NCI-H446 treated with DMSO at 0.1 percent for 48 hours (cell line): ENCODE data around the gene TAS2R39.

Source experiments
- DNase-seq: peaks from one replicate; lab custom pipeline; 2025; lab: John Stamatoyannopoulos, UW

Gene TAS2R39

DNA sequence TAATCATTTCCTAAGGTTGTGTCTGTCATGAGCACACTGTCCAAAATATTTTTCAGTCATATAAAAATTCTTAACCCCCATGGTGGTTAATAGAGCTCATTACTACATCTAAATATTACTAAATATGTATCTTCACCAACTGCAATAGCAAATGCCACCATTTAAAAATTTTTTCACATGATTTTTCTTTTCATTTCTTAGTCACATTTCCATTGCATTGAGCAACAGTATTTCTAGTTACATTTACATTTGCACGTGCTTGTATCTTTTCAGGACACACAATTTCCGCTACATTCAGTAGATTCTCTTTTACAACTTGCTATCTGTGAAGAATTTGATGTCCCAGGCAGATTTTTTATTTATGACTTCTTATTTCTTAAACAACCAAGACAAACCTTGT, 33.5 kb downstream of the TAS2R39 start:
- no peak for DNase-seq

DNA sequence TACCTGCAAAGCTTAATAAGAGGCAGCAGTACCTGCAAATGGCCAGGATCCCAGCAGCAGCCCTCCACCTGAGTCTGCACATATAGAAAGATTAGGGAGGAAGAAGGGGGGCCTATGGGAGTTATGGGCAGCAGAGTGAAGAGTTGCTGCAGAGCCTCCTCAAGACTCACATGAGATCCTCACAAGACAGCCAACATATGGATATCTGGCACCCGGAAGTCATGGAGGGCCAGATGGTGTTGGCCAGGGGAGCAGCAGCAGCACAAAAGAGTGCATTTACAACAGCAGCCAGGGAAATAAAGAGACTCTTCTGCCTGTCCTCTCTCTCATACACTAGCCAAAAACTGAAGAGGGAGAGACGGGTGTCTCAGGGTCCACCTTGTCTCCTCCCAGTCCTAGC, 34.6 kb downstream of the TAS2R39 start:
- peak; percentile 58 for DNase-seq

DNA sequence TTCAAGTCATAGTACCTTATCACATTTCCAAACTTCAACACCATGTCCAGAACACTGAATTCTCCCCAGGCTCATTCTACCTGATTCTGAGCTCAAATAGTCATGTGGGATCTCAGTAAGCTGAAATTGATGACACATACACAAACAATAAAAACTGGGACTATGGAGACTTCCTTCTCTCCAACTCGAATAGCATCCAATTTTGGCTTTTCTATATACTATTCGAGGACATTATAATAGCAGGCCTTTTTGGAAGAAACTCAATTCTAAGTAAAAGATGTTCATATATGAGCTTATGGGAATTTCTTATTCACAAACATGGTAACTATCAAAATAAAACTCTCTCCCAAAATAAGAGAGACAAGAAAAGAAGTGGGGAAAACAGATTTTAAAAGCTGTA, 38.1 kb downstream of the TAS2R39 start:
- DNase-seq: no peak

DNA sequence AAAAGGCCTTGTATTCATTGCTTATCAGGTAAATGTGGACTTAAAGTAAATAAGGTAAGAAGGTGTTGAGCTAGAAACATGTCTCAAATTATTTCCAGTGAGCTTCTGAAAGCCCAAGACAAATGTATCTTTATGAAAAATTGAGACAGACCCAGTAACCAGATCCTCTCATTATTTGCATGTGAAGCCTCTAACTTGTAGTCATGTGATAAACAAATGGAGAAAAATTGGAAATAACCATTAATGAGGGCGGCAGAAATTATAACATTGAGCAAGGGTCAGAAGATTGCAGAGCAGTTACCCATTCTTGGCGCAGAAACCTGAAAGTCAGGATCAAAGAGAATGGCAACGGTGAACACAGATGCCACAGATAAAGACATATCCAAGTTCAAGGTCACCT, 38.5 kb downstream of the TAS2R39 start, which contains the start of gene TAS2R40:
TSS of gene TAS2R40 (plus strand) at position 301 of the 400 bp plus-strand sequence. CDS start at position 343, 42 bp downstream.
- no peak for DNase-seq

DNA sequence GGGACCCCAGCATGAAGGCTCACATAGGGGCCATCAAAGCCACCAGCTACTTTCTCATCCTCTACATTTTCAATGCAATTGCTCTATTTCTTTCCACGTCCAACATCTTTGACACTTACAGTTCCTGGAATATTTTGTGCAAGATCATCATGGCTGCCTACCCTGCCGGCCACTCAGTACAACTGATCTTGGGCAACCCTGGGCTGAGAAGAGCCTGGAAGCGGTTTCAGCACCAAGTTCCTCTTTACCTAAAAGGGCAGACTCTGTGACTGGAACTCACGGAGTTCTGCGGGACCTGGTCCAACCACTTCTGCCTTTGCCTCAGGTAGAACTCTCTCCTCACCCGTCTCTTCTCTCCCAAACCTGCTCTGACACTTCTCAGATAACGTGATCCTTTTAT, 39.6 kb downstream of the TAS2R39 start:
- DNase-seq: no peak

DNA sequence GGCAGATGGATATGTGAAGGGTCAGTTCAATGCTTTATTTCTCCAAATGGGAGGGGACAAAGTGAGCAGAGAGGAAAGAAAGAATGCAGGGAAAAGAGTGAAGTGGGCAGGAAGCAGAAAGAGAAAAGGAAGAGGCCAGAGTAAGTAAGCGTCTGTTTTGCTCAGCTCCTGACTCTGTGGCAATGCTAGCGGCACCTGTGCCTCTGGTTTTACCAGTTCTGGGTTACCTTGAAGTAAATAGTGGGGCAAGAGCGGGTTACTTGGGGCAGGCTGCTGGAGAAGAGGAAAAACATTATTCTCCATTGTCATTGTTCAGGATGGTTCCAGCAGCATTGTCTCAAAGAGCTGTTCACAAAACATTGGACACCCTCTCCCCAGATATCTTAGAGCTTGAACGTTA, 40.6 kb downstream of the TAS2R39 start:
- DNase-seq: no peak

DNA sequence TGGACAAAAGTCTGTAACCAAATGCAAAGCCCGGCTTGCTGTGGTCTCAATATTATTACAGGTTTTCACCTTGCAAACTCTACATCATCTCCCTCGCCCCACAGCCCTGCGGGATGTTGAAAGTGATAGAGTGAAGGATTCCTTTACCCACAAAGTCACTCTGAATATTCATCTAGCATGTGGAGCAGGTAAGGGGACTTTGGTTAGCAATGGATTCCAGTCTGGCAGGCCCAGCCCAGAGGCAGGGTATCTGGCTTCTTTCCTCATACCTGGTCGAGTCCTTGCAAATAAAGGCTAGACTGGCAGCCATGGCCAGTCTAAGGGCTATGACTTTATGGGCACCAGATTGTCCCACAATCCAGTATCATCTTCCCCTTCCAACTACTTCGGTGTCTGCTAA, 41.8 kb downstream of the TAS2R39 start:
- DNase-seq: no peak

DNA sequence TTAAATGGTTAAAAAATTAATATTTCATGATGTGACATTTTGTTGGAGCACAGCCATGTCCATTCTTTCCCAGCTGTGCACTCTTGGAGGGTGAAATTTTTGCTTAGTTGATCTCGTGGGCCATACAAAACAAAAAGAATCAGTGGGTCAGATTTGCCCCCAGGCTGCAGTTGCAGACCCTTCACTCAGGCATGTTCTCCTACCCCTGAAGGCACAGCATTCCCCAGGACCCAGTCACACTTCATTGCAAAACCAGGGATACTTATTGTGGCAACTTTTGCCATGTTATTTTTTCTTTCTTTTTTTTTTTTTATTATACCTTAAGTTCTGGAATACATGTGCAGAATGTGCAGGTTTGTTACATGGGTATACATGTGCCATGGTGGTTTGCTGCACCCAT, 44.6 kb downstream of the TAS2R39 start:
- no peak for DNase-seq

DNA sequence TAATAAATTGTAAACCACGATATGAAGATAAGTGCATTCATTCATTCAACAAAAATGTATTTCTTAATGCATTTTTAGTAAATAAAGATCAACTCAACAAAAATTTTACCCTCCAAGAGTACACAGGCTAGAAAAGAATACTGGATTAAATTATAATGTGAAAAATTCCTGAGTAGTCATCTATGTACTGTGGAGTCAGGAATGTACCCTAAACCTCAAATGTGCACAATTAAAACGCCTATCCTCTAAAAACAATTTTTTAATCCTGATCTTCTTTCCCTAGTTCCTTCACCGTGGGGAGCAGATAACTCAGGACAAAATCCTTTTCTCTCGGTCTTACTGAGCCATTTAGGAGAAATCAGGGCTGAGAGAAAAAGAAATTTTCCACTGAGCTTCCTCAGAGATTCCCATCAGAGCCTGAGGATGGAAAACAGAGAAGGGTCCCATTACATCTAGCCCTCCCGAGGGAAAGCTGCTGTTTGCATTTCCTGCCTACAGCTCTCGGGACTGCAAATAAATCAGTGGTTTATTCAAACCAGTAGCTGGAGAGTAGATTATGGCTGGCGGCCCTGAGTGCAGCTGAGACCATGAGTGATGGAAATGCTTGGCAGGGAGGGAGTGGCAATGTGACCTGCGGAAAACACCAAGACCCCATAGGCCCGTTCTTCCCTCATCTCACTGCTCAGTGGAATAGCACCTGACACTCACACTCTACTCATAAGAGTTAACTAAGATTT, 46.0 kb downstream of the TAS2R39 start:
- DNase-seq: no peak

DNA sequence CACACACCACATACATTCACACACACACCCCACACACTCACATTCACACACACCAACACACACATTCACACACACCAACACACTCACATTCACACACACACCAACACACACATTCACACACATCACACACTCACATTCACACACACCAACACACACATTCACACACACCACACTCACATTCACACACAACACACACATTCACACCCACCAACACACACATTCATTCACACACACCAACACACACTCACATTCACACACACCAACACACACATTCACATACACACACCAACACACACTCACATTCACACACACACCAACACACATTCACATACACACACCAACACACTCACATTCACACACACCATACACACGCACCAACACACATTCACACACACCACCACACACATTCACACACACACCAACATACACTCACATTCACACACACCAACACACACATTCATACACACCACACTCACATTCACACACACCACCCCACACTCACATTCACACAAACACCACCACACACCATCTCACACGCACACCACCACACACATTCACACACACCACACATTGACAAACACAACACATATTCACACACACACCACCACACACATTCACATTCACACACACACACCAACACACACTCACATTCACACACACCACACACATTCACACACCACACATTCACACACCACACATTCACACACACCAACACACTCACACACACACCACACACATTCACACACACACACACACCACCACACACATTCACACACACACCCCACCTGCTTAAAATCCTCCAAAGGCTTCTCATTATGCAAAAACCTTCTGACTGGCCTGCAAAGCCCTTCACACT, 47.6 kb downstream of the TAS2R39 start:
- no peak for DNase-seq
